ENCODE data around the gene ETFDH. TPM values are rescaled to one million over a fixed set of nuclear protein-coding genes. Genes with fewer than 3 reads are reported as not detected.

The ETFDH gene
- total RNA-seq, 1 donor from 2014 or later: 25.9 TPM

GRCh38 chr4:158644356-158644755, 27.7 kb upstream of the ETFDH start:
- peaks cover 16% of the 10 kb centered on the region for H3K4me1 Mint-ChIP-seq (ENCODE audit: unreplicated experiment)
- H3K27ac Mint-ChIP-seq (ENCODE audit: unreplicated experiment): peak overlapping the region; percentile 70

GRCh38 chr4:158644760-158645159, 27.3 kb upstream of the ETFDH start:
- no peaks in the 10 kb centered on the region for H3K36me3 Mint-ChIP-seq (ENCODE audit: unreplicated experiment)
- DNase-seq (ENCODE audit: extremely low spot score, unreplicated experiment): no peak

More at GRCh38 chr4:158644356-158644755, 27.7 kb upstream of the ETFDH start:
- H3K4me3 Mint-ChIP-seq (ENCODE audit: unreplicated experiment): peak overlapping the region; percentile 61
- H3K36me3 Mint-ChIP-seq (ENCODE audit: unreplicated experiment): no peaks in the 10 kb centered on the region
- DNase-seq (ENCODE audit: extremely low spot score, unreplicated experiment): no peak
- no peaks in the 10 kb centered on the region for H3K9me3 Mint-ChIP-seq (ENCODE audit: unreplicated experiment)
- H3K27me3 Mint-ChIP-seq (ENCODE audit: unreplicated experiment): peaks cover 37% of the 10 kb centered on the region
- no peak for TF ChIP-seq CTCF (IDR thresholded peaks at IDR 0.05)

GRCh38 chr4:158649111-158649680, 22.9 kb upstream of the ETFDH start:
- Mint-ChIP-seq H3K4me3 (ENCODE audit: unreplicated experiment) (no peak overlapping the region), H3K27me3 (ENCODE audit: unreplicated experiment) (peaks cover 14% of the 10 kb centered on the region), H3K36me3 (ENCODE audit: unreplicated experiment) (no peaks in the 10 kb centered on the region), H3K27ac (ENCODE audit: unreplicated experiment) (no peak overlapping the region), H3K9me3 (ENCODE audit: unreplicated experiment) (no peaks in the 10 kb centered on the region), H3K4me1 (ENCODE audit: unreplicated experiment) (peaks cover 20% of the 10 kb centered on the region)
- no peak for DNase-seq (ENCODE audit: extremely low spot score, unreplicated experiment)
- no peak for TF ChIP-seq CTCF (IDR thresholded peaks at IDR 0.05)

More at GRCh38 chr4:158644760-158645159, 27.3 kb upstream of the ETFDH start:
- no peak for TF ChIP-seq CTCF (IDR thresholded peaks at IDR 0.05)
- H3K9me3 Mint-ChIP-seq (ENCODE audit: unreplicated experiment): no peaks in the 10 kb centered on the region
- peaks cover 37% of the 10 kb centered on the region for H3K27me3 Mint-ChIP-seq (ENCODE audit: unreplicated experiment)
- H3K4me3 Mint-ChIP-seq (ENCODE audit: unreplicated experiment): peak overlapping the region; percentile 61
- peaks cover 16% of the 10 kb centered on the region for H3K4me1 Mint-ChIP-seq (ENCODE audit: unreplicated experiment)
- H3K27ac Mint-ChIP-seq (ENCODE audit: unreplicated experiment): peak overlapping the region; percentile 70

GRCh38 chr4:158652920-158653319, 19.2 kb upstream of the ETFDH start:
- Mint-ChIP-seq H3K27me3 (ENCODE audit: unreplicated experiment) (peaks cover 4% of the 10 kb centered on the region), H3K27ac (ENCODE audit: unreplicated experiment) (no peak overlapping the region), H3K36me3 (ENCODE audit: unreplicated experiment) (no peaks in the 10 kb centered on the region), H3K4me3 (ENCODE audit: unreplicated experiment) (peak overlapping the region; percentile 0), H3K9me3 (ENCODE audit: unreplicated experiment) (no peaks in the 10 kb centered on the region), H3K4me1 (ENCODE audit: unreplicated experiment) (peaks cover 5% of the 10 kb centered on the region)
- DNase-seq (ENCODE audit: extremely low spot score, unreplicated experiment): no peak
- no peak for TF ChIP-seq CTCF (IDR thresholded peaks at IDR 0.05)

- TF ChIP-seq CTCF (IDR thresholded peaks at IDR 0.05): no peak
- Mint-ChIP-seq H3K4me1 (ENCODE audit: unreplicated experiment) (peaks cover 5% of the 10 kb centered on the region), H3K36me3 (ENCODE audit: unreplicated experiment) (no peaks in the 10 kb centered on the region), H3K9me3 (ENCODE audit: unreplicated experiment) (no peaks in the 10 kb centered on the region), H3K27ac (ENCODE audit: unreplicated experiment) (no peak overlapping the region), H3K27me3 (ENCODE audit: unreplicated experiment) (peaks cover 5% of the 10 kb centered on the region), H3K4me3 (ENCODE audit: unreplicated experiment) (no peak overlapping the region)
- no peak for DNase-seq (ENCODE audit: extremely low spot score, unreplicated experiment)
Observed at GRCh38 chr4:158656439-158656838, 15.7 kb upstream of the ETFDH start.
